ENCODE data around the gene SHC4.
"Not testable (repeated sequence)": the region's sequence is repeated elsewhere in the genome, so short reads cannot be mapped to it uniquely, and the experiment has no call there.

SHC4 gene

DNA sequence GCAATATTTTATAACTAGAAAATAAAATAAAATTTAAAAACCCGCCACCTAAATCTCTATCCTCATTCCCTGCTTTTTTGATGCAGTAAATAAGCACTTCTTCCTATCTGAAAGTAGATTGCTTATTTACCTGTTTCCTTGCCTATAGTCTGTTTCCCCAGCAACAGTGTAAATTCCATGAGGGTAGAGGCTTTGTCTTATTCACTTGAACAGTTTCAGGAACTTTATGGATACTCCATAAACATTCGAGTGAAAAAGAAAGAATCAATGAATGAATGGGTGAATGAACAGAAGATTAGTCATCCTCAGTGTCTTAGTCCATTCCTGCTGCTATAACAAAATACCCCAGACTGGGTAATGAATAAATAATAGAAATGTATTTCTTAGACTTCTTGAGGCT lies 41.7 kb downstream of the SHC4 start:
- DNase-seq = no peak

DNA sequence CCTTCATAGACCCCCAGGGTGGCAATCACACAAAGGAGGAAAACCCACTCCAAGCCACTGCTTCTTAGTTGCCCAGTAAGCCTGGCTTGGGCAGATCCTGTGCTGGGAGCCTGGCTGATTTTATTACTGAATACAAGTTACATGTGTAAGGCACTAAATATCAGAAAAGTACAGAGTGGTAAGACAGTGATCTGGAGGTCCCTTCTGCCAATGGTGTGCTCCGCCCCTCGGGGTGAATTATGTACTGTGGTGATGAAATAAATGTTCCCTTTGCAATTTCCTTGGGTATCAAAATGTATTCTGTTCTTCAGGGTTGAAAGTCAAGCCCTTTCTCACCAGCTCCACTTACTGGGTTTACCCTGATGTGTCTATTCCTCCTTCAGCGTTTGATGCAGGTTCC lies 47.0 kb downstream of the SHC4 start:
- DNase-seq = no peak

DNA sequence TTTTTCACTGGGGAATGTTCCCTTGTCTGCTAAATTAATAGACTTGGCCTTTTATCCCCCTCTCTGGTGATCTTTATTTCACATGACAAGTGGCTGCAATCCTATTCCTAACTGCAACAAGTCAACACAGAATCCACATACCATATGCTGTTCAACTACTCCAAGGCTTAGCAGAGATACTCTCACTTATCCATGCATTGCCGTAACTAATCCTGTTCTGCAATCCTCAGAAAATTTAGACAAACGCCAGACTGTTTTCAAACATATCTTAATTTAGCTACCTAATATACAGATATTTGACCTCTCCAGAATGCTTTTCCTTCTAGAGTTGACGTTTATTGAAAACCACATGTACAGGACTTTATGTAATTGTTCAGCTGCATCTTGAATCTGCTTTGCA lies 47.9 kb downstream of the SHC4 start:
- no peak for DNase-seq

DNA sequence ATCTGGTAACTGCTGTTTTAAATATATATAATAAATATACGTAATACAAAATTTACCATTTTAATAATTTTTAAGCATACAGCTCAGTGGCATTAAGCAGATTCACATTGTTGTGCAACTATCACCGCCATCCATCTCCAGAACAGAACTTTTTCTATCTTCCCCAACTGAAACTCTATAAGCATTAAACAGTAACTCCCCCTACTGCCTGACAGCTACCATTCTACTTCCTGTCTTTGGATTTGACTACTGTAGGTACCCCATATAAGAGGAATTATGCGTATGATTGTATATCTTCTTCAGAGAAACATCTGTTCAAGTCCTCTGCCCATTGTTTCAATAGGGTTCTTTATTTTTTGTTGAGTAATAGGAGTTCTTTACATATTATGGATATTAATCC lies 49.0 kb downstream of the SHC4 start:
- DNase-seq = no peak

DNA sequence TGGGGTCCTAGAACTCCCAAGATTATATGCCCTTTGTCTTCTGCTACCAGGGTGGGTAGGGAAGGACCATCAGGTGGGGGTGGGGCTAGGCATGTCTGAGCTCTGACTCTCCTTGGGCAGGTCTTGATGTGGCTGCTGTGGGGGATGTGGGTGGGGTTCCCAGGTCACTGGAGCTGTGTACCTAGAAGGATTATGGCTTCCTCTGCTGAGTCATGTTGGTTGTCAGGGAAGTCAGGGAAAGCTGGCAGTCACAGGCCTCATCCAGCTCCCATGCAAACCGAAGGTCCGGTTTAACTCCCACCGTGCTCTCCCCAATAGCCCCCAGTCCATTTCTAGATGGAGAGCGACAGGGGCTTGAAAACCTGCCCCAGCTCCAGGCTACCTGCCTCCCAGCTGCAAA lies 50.6 kb downstream of the SHC4 start:
- no peak for DNase-seq

DNA sequence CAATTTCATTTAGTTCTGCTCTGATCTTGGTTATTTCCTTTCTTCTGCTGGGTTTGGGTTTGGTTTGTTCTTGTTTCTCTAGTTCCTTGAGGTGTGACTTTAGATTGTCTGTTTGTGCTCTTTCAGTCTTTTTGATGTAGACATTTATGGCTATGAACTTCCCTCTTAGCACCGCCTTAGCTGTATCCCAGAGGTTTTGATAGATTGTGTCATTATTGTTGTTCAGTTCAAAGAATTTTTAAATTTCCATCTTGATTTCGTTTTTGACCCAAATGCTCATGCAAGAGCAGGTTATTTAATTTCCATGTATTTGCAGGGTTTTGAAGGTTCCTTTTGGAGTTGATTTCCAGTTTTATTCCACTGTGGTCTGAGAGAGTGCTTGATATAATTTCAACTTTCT lies 53.2 kb downstream of the SHC4 start:
- not testable (repeated sequence) for DNase-seq

DNA sequence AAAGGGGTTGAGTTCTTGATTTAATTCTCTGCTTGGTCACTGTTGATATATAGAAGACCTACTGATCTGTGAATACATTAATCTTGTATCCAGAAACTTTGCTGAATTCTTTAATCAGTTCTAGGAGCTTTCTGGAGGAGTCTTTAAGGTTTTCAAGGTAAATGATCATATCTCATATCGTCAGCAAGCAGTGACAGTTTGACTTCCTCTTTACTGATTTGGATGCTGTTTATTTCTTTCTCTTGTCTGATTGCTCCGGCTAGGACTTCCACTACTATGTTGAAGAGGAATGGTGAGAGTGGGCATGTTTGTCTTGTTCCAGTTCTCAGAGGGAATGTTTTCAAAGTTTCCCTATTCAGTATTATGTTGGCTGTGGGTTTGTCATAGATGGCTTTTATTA lies 54.4 kb downstream of the SHC4 start:
- not testable (repeated sequence) for DNase-seq

DNA sequence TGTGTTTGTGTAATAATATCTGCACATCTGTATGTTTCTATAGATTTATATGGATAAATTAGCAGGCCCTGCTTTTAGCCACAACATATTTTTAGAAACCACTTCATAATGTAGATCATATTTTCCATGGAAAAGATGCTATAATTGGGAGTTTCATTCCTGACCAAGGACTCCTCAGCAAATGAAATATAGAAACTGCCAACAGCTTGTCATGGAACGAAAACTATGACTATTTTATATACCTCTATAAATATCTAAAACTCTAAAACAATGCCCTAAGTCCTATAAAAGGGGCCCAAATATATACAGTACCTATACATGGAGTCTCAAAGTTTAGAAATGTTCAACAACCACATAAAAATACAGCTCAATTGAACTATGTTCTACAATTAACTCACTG lies 57.9 kb downstream of the SHC4 start:
- DNase-seq = no peak

DNA sequence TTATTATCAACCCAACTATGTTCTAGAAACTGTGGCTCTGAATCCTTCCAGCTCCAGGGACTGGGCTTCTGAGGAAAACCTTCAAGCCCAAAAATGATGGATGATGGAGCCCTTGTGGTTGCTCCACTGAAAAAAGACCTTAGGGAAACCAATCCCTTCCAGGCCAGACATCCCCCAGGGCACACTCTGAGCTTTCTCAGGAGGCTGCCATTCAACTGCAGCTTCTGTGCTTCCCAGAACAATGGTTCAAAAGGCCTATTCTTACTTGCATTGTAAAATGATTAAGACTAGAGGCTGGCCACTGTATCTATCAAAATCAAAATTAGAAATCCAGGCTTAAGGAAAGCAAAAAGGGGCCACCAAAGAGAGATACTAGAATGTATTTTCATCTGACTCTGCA lies 58.5 kb downstream of the SHC4 start:
- DNase-seq = no peak

DNA sequence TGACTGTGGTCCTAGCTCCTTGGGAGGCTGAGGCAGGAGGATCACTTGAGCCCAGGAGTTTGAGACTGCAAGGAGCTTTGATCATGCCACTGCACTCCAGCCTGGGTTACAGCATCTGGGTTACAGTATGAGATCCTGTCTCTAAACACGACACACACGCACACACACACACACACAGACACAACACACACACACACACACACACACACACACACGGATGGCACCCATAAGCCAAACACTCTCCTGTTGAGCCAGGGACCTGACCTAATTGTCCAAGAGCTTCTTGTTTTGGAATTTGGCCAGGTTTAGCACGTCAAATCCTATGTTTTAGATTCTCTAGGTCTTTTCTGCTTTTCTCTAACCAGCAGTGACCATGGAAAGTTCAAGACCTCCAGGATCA lies 59.0 kb downstream of the SHC4 start:
- no peak for DNase-seq

DNA sequence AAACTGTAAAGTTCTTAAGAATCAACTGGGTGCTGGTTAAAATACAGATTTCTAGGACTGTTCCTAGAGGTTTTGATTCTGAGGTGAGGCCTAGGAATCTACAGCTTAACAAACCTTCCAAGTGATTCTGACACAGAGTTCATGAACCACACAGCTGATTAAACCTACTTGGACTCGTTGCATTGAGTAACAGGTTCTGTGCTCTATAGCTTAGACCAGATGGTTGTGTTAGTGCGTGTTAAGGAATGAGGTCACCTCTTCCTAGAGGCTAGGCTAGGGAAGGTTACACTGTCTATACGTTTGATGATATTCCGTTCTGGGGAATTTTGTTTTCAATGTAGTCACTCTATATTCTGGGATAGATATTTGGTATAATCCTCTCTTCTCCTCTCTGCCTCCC lies 63.9 kb downstream of the SHC4 start:
- no peak for DNase-seq

DNA sequence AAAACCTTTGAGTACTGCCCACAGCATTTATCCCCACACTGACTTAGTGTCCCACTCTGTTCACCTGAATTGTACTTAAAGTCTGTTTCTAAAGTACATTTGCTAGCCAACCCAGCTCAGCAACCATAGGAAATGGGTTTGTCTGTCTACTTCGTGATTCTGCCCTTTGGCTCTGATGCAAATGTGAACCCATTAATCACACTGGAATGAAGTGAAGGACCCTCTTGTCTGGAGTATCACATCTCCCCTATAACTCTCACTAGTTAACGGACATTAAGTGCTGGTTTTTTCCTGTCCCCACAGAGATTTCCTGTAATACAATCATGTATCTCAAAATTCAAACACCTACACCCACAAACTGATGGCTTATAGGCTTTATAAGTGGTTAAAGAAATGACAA lies 65.3 kb downstream of the SHC4 start:
- DNase-seq = no peak

DNA sequence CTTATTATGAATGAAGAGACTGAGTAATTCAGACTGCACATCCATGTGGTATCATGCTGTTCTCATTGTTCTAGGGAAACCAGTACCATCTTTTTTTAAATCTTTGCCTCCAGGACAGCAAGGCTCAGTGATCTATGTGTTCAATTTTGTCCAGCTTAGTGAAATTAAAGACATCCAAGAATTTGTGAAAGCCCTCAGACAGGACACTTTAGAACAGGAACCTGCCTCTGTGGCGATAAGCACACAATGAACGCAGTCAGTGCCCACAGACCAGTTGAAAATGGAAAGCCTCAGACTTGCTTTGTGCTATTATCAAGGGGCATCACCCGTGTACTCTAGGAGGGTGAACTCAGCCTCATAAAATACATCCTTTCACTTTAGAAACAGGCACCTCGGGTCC lies 65.7 kb downstream of the SHC4 start:
- no peak for DNase-seq

DNA sequence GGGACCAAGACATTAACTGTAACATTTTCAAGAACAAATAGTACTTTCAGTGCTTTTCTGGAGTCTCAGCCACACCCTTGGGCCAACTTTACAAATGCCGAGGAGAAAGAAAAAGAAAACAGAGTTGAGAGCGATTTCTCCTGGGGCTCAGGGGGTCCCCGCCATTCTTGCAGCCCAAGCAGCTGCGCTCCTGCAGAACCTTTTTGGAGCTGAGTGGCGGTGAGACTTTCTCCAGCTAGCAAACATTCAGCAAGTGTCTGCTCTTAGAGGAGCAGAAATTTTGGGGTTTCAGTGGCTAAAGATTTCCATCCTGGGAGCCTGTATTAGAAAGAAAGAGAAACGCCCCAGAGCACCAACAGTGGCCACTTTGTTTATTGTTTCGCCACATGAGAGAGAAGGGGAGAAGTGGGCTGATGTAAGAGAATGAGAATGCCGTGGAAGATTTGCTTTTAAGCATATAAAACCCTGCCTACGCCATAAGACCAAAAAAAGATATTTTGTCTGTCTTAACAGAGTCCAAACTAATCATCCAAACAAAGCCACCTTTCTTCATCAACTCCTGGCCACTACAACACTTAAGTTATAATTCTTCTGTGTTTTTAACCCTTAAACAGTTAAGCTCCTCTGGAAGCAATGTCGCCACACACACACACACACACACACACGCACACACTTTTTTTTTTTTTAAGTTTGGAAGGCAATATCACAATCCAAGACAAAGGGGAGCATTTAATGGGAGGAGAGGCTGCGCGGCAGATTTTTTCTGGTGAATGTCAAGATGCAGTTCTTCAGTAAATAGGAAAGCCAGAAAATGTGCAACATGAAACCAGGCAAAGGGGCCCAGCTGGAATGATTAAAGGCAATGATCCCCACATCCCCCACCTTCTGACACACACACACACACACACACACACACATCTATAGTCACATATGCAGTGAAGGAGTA lies 66.6 kb downstream of the SHC4 start:
- no peak for DNase-seq

DNA sequence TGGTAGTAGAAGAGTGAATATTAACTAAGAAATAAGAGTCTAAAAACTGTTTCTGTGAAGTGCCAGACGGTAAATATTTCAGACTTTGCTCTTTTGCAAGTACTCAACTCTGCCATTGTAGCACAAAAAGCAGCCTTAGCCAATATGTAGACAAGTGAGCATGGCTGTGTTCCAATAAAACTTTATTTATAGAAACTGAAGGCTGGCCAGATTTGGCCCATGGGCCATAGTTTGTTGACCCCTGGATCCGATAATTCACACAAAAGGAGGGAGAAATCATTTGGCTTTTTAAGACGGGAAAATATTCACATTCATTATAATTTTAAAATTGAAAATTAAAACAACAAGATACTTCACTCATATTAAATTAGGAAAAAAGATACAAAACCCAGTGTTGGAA lies 70.4 kb downstream of the SHC4 start:
- DNase-seq = no peak

DNA sequence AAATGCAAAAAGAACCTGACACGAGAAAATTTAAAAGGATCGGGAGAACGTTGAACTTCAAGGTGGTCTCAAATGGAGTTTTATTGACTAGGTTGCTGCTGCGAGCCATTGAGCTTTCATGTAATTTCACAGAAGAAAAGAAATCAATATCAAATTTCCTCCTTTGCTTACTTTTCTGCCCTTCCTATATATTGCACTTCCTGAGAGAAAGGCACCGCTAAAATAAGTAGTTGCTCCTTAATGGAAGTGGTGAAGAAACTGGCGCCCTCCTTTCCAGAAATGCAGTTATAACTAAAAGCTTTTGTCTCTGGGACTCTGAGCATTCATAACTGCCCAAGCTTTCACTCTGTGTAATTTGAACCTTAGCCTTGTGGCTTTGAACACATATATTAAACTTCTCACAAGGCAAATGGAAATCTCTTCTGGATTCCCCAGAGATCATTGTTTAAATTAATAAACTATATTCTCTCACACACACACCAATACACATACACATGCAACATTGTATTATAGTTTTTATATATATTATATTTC lies 72.4 kb downstream of the SHC4 start:
- DNase-seq = no peak

DNA sequence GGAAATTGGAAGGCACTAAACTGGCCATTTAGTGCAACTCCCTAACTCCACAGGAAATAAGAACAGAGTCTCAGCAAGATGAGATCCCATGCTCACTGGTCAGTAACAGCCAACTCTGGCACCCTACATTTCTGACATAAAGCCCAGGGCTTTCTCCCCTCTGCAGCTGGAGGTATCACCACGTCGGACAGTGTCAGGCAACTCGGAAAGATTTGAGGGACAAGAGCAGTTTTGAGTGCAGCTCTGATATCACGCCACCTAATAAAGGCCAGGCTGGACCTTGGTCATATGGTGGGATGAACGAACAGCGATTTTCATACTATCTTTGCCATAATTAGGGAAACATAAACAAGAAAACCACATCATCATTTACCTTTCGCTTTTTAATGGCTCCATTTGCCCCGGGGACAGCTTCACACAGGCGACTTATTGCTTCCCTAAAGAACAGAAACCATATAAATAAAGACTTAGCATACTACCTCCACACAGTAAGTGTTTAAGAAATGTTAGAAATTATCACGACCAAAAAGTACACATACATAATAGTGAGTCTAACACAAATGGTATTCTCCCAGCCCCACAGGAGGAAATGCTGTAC lies 73.2 kb downstream of the SHC4 start:
- no peak for DNase-seq

DNA sequence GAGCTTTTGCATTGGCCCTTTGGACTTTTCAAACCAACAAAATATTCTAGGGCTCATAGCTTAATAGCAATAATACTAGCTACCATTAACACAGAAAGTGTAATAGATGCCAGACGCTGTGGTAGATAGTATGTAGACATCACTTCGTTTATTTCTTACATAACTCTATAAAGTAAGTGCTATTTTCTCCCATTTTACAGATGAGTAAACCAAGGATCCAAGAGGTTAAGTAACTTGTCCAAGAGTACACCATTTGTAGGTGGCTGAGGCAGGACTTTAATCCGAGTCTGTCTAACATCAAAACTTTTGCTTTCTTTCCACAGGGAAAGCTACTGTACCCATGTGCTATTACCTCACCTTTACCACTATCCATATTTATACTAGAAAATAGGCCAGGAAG lies 73.8 kb downstream of the SHC4 start:
- DNase-seq = no peak

DNA sequence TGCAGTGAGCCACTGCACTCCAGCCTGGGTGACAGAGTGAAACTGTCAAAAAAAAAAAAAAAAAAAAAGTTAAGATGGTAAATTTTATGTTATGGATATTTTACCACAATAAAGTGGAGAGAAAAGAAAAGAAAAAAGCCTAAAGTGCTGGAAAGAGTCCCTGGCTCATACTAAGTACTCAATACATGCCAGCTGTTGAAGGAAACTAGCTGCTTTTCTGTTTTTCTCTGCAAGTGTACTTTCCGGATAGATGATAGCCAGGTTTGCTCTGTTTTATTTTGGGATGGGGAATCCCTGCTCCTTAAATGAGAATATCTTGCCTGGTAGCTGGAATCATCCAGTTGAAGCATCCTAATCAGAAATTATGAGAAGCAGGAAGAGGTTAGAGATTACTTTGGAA lies 74.9 kb downstream of the SHC4 start:
- no peak for DNase-seq

DNA sequence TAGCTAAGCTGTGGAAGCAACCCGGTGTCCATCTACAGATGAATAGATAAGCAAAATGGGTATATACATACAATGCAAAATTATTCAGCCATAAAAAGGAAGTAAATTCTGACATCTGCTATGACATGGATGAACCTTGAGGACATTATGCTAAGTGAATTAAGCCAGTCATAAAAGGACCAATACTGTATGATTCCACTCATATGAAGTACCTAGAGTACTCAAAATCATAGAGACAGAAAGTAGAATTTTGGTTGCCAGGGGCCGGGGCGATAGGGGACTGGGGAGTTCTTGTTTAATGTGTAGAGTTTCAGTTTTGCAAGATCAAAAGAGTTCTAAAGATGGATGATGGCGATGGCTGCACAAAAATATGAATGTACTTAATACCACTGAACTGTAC lies 75.5 kb downstream of the SHC4 start:
- peak; percentile 65 for DNase-seq

DNA sequence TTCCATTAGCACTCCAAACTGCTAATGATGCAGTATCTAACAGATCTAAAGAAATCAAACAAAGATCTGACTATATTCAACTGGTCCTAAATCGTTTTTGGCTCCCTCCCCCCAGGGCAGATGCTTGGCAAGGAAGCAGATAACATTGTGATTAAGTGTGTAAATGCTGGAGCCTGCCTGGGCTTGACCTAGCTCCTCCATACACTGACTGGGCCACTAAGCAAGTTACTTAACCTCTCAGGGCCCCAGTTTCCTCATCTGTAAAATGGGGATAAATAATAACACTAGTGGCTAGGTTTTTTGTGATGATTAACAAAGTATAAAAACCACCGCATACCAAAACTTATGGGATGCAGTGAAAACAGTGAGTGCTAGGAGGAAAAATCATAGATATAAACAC lies 76.6 kb downstream of the SHC4 start:
- no peak for DNase-seq

DNA sequence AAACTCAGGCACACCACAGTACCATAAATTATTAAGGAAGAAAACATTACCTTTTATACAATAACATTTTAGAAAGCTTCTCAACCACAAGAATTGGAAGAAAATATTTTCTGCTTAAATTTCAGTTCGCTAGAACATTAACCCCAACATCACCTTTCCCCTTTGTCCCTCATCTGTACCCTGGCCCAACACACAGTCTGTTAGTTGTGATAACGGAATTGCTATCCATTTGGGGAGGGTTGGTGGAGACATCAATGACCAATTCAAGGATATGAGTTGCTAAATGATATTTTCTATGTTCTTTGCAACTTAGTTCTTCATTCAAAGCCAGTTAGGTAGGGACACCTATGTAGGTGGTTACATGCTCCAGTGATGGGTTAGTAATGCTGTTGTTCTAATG lies 80.0 kb downstream of the SHC4 start:
- no peak for DNase-seq

DNA sequence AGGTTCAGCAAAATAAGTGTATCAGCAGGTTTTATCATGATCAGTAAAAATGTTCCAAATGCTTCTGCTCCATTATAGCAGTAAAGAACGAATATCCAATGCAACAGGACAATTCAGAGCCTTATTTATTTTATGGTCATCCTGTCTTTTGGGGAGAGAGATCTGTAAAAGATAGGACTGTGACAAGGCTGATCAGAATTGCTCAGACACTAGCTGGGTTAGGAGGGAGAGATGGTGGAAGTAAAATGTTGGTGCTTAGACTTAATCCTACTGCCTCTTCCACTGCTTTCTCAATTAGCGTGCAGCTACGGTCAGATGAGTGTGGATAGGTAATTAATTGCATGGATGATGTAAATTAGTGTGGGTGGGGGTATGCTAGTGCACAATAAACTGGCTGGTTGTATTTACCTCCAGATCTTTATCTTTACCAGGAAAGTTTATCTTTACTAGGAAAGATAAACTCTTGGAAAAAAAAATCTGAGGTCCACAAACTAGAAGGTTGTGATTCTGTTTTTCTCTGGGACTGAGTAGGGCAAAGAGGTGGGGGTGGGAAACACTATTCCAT lies 83.6 kb downstream of the SHC4 start:
- DNase-seq = no peak
